Endothelial cell of umbilical vein (primary cell): ENCODE data around the gene SUV39H1. TPM values are rescaled to one million over a fixed set of nuclear protein-coding genes. Genes with fewer than 3 reads are reported as not detected.

Source experiments
- BruUV-seq: library from RNA; stranded (reverse); fragments of 400-500 nt; replicated peaks from 2 replicates; lab custom pipeline; 2021; lab: Mats Ljungman, UMichigan
- CTCF ChIA-PET: fragments of 300-600, 350-600 bp; sonication (Branson Sonifier 250); formaldehyde crosslinking; loops from one replicate; lab custom pipeline; 2021; ENCODE audit warnings: antibody characterized with exemption, inconsistent platforms; lab: Charles Lee
- POLR2A ChIA-PET: fragments of 300-600, 350-600 bp; sonication (Branson Sonifier 250); formaldehyde crosslinking; loops from one replicate; lab custom pipeline; 2021; ENCODE audit warnings: antibody characterized with exemption, inconsistent platforms; lab: Charles Lee
- DNase-seq: peaks from one replicate; pipeline ENCODE4 v3.0.0-alpha.2; 2011; ENCODE audit warnings: low read depth, low spot score
- FAIRE-seq: peaks from 2 replicates; lab custom pipeline; 2011; peaks lifted over from hg19 to GRCh38; lab: Jason Lieb, UNC
- H2AFZ ChIP-seq: 2 replicates; pipeline ENCODE4 v1.6.0; 2012; ENCODE audit warnings: low read depth, low read length, control low read depth, inconsistent platforms
- H3K27ac ChIP-seq: 2 replicates; pipeline ENCODE4 v1.5.1; 2011; ENCODE audit warnings: low read depth, mild to moderate bottlenecking, control low read depth, low read length, moderate library complexity; ENCODE audit not compliant: insufficient read depth
- H3K27me3 ChIP-seq, 2 experiments: 2 replicates each; pipeline versions ENCODE4 v1.6.0 to v1.6.1; 2011; ENCODE audit warnings: low read length in 2 of 2, mixed read lengths in 1 of 2; ENCODE audit not compliant: control insufficient read depth in 2 of 2, insufficient read depth in 2 of 2
- H3K36me3 ChIP-seq, 2 experiments: 2 replicates in 1 of 2; 3 replicates in 1 of 2; pipeline ENCODE4 v1.5.1; 2011; ENCODE audit warnings: low read length in 2 of 2, mild to moderate bottlenecking in 1 of 2, moderate library complexity in 1 of 2; ENCODE audit not compliant: control insufficient read depth in 2 of 2, insufficient read depth in 2 of 2; ENCODE audit errors: extremely low read depth in 1 of 2
- H3K4me1 ChIP-seq: 3 replicates; pipeline ENCODE4 v1.5.1; 2011; ENCODE audit warnings: mild to moderate bottlenecking, low read length; ENCODE audit not compliant: control insufficient read depth, insufficient read depth; ENCODE audit errors: extremely low read depth
- H3K4me2 ChIP-seq: 2 replicates; pipeline ENCODE4 v1.6.1; 2011; ENCODE audit warnings: low read length, control low read depth, mixed read lengths; ENCODE audit not compliant: insufficient read depth
- H3K4me3 ChIP-seq, 3 experiments: fragments of 200-600 bp in 1 of 3; sonication (generic), shearing (Covaris generic) in 1 of 3; replicated peaks in 1 of 3; 2 replicates each; pipeline ENCODE4 v1.5.1; 2011 to 2016; ENCODE audit warnings: control low read depth in 3 of 3, low read length in 3 of 3, mild to moderate bottlenecking in 2 of 3, inconsistent platforms in 1 of 3, low read depth in 1 of 3, moderate library complexity in 1 of 3; ENCODE audit not compliant: insufficient read depth in 1 of 3
- H3K79me2 ChIP-seq: 2 replicates; pipeline ENCODE4 v1.6.0; 2012; ENCODE audit warnings: low read length, inconsistent platforms; ENCODE audit not compliant: control insufficient read depth, insufficient read depth
- H3K9ac ChIP-seq: replicated peaks from 2 replicates; pipeline ENCODE3; 2011; ENCODE audit warnings: low read length, control low read depth; ENCODE audit not compliant: insufficient read depth; ENCODE audit errors: extremely low read depth
- H3K9me1 ChIP-seq: replicated peaks from 3 replicates; pipeline ENCODE4 v1.6.0; 2011; ENCODE audit warnings: mild to moderate bottlenecking, low read length; ENCODE audit not compliant: control insufficient read depth, insufficient read depth; ENCODE audit errors: extremely low read depth
- H3K9me3 ChIP-seq: replicated peaks from 2 replicates; pipeline ENCODE4 v1.5.1; 2012; ENCODE audit warnings: low read length, inconsistent platforms; ENCODE audit not compliant: control insufficient read depth, insufficient read depth
- H4K20me1 ChIP-seq: replicated peaks from 2 replicates; pipeline ENCODE3; 2011; ENCODE audit warnings: mild to moderate bottlenecking, low read length; ENCODE audit not compliant: control insufficient read depth, insufficient read depth; ENCODE audit errors: extremely low read depth
- EZH2 ChIP-seq: IDR thresholded peaks from 2 replicates; pipeline ENCODE4 v1.6.1; 2012; ENCODE audit warnings: borderline replicate concordance, low read depth, mild to moderate bottlenecking, moderate library complexity, low read length, inconsistent platforms; ENCODE audit not compliant: severe bottlenecking
- FOS ChIP-seq: IDR thresholded peaks from 2 replicates; pipeline ENCODE4 v1.6.1; 2011; ENCODE audit warnings: mild to moderate bottlenecking, low read length, moderate library complexity, borderline replicate concordance; ENCODE audit not compliant: insufficient read depth
- GATA2 ChIP-seq: IDR thresholded peaks from 2 replicates; pipeline ENCODE4 v1.7.0; 2011; ENCODE audit warnings: low read depth, mild to moderate bottlenecking, moderate library complexity, mixed read lengths, low read length; ENCODE audit not compliant: insufficient read length, insufficient read depth
- JUN ChIP-seq: IDR thresholded peaks from 2 replicates; pipeline ENCODE4 v1.6.1; 2011; ENCODE audit warnings: borderline replicate concordance, low read depth; ENCODE audit not compliant: insufficient read length, insufficient read depth
- MYC ChIP-seq: IDR thresholded peaks from one replicate; pipeline ENCODE4 v1.6.1; 2011; ENCODE audit warnings: mild to moderate bottlenecking, low read depth, low read length
- POLR2A ChIP-seq: IDR thresholded peaks from 2 replicates; pipeline ENCODE4 v1.6.1; 2012; ENCODE audit warnings: low read depth, mild to moderate bottlenecking, control low read depth, low read length
- POLR2AphosphoS5 ChIP-seq: IDR thresholded peaks from 2 replicates; pipeline ENCODE4 v1.6.1; 2012; ENCODE audit warnings: low read depth, mild to moderate bottlenecking, control low read depth, low read length, moderate library complexity; ENCODE audit not compliant: insufficient read depth
- dilution Hi-C: fragments of 300-500 bp; cut with MboI; formaldehyde crosslinking; loops from one replicate; pipeline ENCODE4 v1.15.0; 2019; ENCODE audit warnings: low sequenced_read_pairs; ENCODE audit not compliant: extremely low pct_ligation_motif_present
- intact Hi-C: fragments of 100-400 bp; cut with micrococcal nuclease; formaldehyde crosslinking; loops from one replicate; pipeline ENCODE4 v1.10.0; 2022
- polyA plus RNA-seq, 4 experiments: library from polyadenylated mRNA; depleted of rRNA in 3 of 4; stranded (reverse) in 3 of 4; unstranded in 1 of 4; fragments of >200 nt; gene quantifications; 2 replicates each; pipeline versions ENCODE4 v1.2.1 to v1.2.3, GENCODE V29; 2011 to 2012; ENCODE audit warnings: missing spikeins in 1 of 4
- total RNA-seq: library from RNA; stranded (reverse); gene quantifications from 2 replicates; pipeline ENCODE4 v1.2.3, GENCODE V29; 2021
- TF ChIP-seq, protein P1 (sequence below): IDR thresholded peaks from 2 replicates; pipeline ENCODE4 v1.6.1; 2011; ENCODE audit not compliant: insufficient read depth, insufficient read length
- TF ChIP-seq, protein P2 (sequence below), 2 donors: IDR thresholded peaks; 1 replicate in 1 of 2; 2 replicates in 1 of 2; pipeline ENCODE4 v1.5.1; 2011; ENCODE audit warnings: low read length in 2 of 2, mild to moderate bottlenecking in 2 of 2, moderate library complexity in 2 of 2, control low read depth in 1 of 2, inconsistent platforms in 1 of 2, low read depth in 1 of 2; ENCODE audit not compliant: insufficient read depth in 1 of 2; ENCODE audit errors: extremely low read depth in 1 of 2

The SUV39H1 gene
- total and polyA plus RNA-seq, 2 donors (not counting 3 experiments of a cell fraction or from before 2014, with no cell fraction given) = 18.2 to 19.0 TPM

DNA sequence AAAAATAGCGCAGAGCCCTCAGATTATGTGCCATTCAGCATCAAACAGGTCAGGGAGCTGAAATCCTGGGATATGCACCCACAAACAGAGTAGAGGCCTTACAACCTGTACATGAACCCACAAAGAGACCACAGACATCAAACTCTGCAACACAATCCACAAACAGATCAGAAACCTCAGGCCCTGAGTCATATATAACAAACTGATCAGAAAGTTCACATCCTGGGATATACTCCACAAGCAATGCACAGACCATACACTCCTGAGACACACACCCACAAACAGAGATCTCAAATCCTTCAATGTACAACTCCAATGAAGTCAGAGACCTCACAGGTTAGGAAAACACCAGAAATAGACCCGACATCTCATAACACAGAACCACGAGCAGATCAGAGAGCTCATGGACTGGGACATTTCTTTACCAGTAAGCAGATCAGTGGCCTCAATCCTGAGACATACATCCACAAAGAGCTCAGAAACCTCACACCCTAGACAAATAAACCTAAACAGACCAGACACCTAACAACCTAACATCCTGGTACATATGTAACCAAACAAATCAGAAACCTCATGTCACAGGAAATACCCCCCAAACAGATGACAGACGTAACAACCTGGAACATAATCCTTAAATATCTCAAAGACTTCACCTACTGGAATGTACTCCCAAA, 24.2 kb downstream of the SUV39H1 start:
- CTCF ChIA-PET = no interaction called here
- POLR2A ChIA-PET = no interaction called here
- dilution Hi-C loops = no loop called here
- H3K9ac ChIP-seq = no peak overlapping the region
- H2AFZ ChIP-seq = no peak overlapping the region
- FAIRE-seq (no peak), DNase-seq (no peak)
- H3K27me3 ChIP-seq = peaks cover 2 to 7% of the 10 kb centered on the region in 2 experiments
- H4K20me1 ChIP-seq = no peaks in the 10 kb centered on the region
- H3K9me1 ChIP-seq = no peaks in the 10 kb centered on the region
- no peaks in the 10 kb centered on the region for H3K79me2 ChIP-seq
- no TSS peak for BruUV-seq
- no peak for TF ChIP-seq POLR2AphosphoS5
- TF ChIP-seq EZH2 = no peak
- TF ChIP-seq, protein P1, sequence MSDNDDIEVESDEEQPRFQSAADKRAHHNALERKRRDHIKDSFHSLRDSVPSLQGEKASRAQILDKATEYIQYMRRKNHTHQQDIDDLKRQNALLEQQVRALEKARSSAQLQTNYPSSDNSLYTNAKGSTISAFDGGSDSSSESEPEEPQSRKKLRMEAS = no peak
- TF ChIP-seq FOS = no peak
- TF ChIP-seq GATA2 = no peak
- no peak for TF ChIP-seq MYC
- no peak for TF ChIP-seq JUN
- TF ChIP-seq POLR2A = no peak
- TF ChIP-seq, protein P2, sequence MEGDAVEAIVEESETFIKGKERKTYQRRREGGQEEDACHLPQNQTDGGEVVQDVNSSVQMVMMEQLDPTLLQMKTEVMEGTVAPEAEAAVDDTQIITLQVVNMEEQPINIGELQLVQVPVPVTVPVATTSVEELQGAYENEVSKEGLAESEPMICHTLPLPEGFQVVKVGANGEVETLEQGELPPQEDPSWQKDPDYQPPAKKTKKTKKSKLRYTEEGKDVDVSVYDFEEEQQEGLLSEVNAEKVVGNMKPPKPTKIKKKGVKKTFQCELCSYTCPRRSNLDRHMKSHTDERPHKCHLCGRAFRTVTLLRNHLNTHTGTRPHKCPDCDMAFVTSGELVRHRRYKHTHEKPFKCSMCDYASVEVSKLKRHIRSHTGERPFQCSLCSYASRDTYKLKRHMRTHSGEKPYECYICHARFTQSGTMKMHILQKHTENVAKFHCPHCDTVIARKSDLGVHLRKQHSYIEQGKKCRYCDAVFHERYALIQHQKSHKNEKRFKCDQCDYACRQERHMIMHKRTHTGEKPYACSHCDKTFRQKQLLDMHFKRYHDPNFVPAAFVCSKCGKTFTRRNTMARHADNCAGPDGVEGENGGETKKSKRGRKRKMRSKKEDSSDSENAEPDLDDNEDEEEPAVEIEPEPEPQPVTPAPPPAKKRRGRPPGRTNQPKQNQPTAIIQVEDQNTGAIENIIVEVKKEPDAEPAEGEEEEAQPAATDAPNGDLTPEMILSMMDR (IDR thresholded peaks at IDR 0.05; ENCODE audit: extremely low read depth in 1 of 2, insufficient read depth in 1 of 2, low read depth in 1 of 2, low read length in 2 of 2) = no peak
- H3K4me3 ChIP-seq = no peak overlapping the region
- H3K27ac ChIP-seq = no peak overlapping the region
- no peaks in the 10 kb centered on the region for H3K4me1 ChIP-seq
- H3K4me2 ChIP-seq = no peak overlapping the region
- no peaks in the 10 kb centered on the region for H3K36me3 ChIP-seq
- no peaks in the 10 kb centered on the region for H3K9me3 ChIP-seq
- intact Hi-C loops = no loop called here
